IPS-15b (cell line): ENCODE data around the gene SULT1E1.

ENCODE experiments used
- H3K27me3 ChIP-seq: one replicate; pipeline ENCODE4 v1.6.1; 2013; ENCODE audit warnings: low read length; ENCODE audit not compliant: control insufficient read depth, insufficient read depth
- H3K36me3 ChIP-seq: one replicate; pipeline ENCODE4 v1.6.1; 2013; ENCODE audit warnings: low read length; ENCODE audit not compliant: control insufficient read depth, insufficient read depth
- H3K4me1 ChIP-seq: one replicate; pipeline ENCODE4 v1.6.1; 2013; ENCODE audit warnings: mild to moderate bottlenecking, low read length; ENCODE audit not compliant: control insufficient read depth, insufficient read depth
- H3K4me3 ChIP-seq: one replicate; pipeline ENCODE4 v1.5.1; 2013; ENCODE audit warnings: low read depth, low read length
- H3K9ac ChIP-seq: one replicate; pipeline ENCODE4 v1.6.1; 2013; ENCODE audit warnings: low read depth, mild to moderate bottlenecking, low read length
- H3K9me3 ChIP-seq: one replicate; pipeline ENCODE4 v1.6.1; 2013; ENCODE audit warnings: mild to moderate bottlenecking, low read length; ENCODE audit not compliant: control insufficient read depth, insufficient read depth

The SULT1E1 gene, protein sequence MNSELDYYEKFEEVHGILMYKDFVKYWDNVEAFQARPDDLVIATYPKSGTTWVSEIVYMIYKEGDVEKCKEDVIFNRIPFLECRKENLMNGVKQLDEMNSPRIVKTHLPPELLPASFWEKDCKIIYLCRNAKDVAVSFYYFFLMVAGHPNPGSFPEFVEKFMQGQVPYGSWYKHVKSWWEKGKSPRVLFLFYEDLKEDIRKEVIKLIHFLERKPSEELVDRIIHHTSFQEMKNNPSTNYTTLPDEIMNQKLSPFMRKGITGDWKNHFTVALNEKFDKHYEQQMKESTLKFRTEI

GRCh38 chr4:69860052-69860451 lies at the start of gene SULT1E1:
Gene SULT1E1 (minus strand): TSS chr4:69860145. CDS start chr4:69857644, 2,501 bp downstream.
- H3K27me3 ChIP-seq = no peaks in the 10 kb centered on the region
- no peaks in the 10 kb centered on the region for H3K9me3 ChIP-seq
- H3K4me3 ChIP-seq = no peak within 1 kb of the TSS
- H3K4me1 ChIP-seq = no peaks in the 10 kb centered on the region
- no peaks in the 10 kb centered on the region for H3K36me3 ChIP-seq
- no peak within 1 kb of the TSS for H3K9ac ChIP-seq

DNA sequence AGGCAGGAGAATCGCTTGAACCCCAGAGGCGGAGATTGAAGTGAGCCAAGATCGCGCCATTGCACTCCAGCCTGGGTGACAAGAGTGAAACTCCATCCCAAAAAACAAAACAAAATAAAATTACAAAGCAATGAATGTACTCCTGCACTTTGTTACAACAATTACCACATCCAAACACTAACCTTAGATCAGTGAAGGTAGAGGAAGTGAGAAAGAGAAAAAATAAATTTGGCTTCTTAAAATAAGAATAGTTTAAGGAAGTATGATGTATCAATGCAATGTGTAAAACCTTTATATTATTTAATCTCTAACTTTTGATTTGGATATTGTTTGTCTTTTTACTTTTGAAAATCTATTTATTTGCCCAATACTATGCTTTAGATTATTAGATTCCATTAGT lies 49.2 kb upstream of the SULT1E1 start:
- no peaks in the 10 kb centered on the region for H3K4me1 ChIP-seq
- no peak overlapping the region for H3K4me3 ChIP-seq
- H3K36me3 ChIP-seq = no peaks in the 10 kb centered on the region
- no peaks in the 10 kb centered on the region for H3K27me3 ChIP-seq
- no peak overlapping the region for H3K9ac ChIP-seq
- H3K9me3 ChIP-seq = no peaks in the 10 kb centered on the region

DNA sequence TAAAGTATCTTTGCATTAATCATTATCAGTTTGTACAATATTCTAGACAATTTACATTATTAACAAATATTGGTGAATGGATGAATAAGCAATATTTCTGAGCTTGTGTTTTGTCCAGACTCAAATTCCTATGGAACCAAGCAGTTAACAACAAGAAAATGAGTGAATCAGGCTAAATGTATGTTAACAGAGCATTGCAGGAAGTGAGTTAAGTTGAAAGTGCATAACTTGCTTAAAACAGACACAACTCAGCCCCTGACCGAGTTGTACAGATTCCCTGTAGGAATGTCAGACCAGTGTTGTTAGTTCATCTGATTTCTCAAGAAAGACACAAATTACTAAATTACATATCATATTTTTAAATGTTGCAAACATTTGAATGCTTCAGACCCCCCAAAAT lies 47.2 kb upstream of the SULT1E1 start:
- no peak overlapping the region for H3K4me3 ChIP-seq
- H3K27me3 ChIP-seq = no peaks in the 10 kb centered on the region
- no peak overlapping the region for H3K9ac ChIP-seq
- no peaks in the 10 kb centered on the region for H3K4me1 ChIP-seq
- H3K9me3 ChIP-seq = no peaks in the 10 kb centered on the region
- H3K36me3 ChIP-seq = no peaks in the 10 kb centered on the region

DNA sequence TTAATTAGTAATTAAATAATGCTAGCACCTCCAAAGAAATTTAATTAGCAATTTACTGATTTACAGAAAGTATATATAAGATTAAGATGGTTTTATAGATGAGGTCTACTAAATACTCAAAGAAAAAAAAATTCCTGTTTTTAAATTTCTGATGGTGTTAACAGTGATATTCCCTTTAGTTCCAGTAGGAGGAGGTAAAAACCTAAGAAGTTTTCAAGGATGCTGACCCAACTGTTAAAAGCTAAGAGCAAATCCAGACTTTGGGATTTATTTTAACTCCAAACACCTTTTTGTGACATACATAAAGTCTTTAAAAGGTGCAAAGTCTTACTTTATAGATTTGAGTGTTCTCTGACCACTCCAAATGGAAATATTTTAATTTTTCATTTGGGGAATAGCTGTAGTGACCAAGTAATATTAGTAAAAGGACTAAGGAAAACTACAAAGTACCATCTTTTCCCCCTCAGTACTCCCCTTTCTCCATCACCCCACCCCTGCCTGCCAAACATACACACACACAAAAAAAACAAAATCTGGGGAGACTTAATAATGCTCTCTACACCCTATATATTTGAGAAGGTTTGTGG lies 36.7 kb upstream of the SULT1E1 start:
- H3K36me3 ChIP-seq = no peaks in the 10 kb centered on the region
- H3K9me3 ChIP-seq = no peaks in the 10 kb centered on the region
- no peak overlapping the region for H3K9ac ChIP-seq
- H3K27me3 ChIP-seq = no peaks in the 10 kb centered on the region
- H3K4me3 ChIP-seq = no peak overlapping the region
- H3K4me1 ChIP-seq = no peaks in the 10 kb centered on the region

DNA sequence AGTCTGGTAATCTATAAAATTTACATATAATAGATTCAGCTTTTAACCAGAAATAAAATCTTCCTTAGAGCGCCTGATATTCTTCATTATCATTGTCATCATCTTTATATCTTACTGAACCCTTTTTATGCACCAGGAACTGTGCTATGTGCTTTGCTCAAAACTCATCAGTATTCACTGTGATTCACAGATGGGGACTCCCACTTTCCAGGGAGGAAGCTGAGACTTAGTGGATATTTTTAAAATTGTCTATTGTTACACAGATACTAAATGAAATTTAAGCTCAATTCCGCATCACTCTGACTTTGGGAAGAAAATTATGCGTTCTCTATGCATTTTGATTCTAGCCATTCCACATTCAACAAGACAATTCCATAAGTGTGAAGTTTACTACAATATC lies 34.8 kb upstream of the SULT1E1 start:
- no peaks in the 10 kb centered on the region for H3K27me3 ChIP-seq
- no peaks in the 10 kb centered on the region for H3K4me1 ChIP-seq
- H3K9ac ChIP-seq = no peak overlapping the region
- H3K9me3 ChIP-seq = no peaks in the 10 kb centered on the region
- no peaks in the 10 kb centered on the region for H3K36me3 ChIP-seq
- no peak overlapping the region for H3K4me3 ChIP-seq

GRCh38 chr4:69894186-69894585 lies 34.2 kb upstream of the SULT1E1 start:
- H3K36me3 ChIP-seq = no peaks in the 10 kb centered on the region
- no peaks in the 10 kb centered on the region for H3K27me3 ChIP-seq
- no peak overlapping the region for H3K4me3 ChIP-seq
- H3K9ac ChIP-seq = no peak overlapping the region
- no peaks in the 10 kb centered on the region for H3K9me3 ChIP-seq
- H3K4me1 ChIP-seq = no peaks in the 10 kb centered on the region

- Histone ChIP-seq H3K36me3 (no peaks in the 10 kb centered on the region), H3K4me3 (no peak overlapping the region), H3K4me1 (no peaks in the 10 kb centered on the region), H3K27me3 (no peaks in the 10 kb centered on the region), H3K9ac (no peak overlapping the region), H3K9me3 (no peaks in the 10 kb centered on the region)
Measured at GRCh38 chr4:69888336-69888735, 28.4 kb upstream of the SULT1E1 start.

DNA sequence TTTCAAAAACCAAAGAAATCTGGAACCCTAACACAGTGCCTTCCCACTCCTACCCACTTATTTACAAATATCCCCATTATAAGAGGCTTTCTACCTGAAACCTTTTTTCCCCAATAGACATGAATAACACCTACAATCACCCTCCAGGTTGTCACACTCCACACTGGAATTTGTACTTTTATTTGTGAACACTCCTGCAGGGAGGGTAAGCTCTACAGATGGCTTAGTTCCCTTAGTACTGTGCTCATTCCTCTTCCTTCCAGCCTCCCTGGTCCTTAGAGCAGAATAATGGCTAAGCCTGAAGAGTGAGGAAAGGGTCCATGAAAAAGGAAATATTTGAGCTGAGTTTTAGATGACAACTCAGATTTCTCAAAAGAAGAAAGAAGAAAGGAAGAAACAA lies 22.2 kb upstream of the SULT1E1 start:
- Histone ChIP-seq H3K4me1 (no peaks in the 10 kb centered on the region), H3K36me3 (no peaks in the 10 kb centered on the region), H3K9ac (no peak overlapping the region), H3K4me3 (no peak overlapping the region), H3K9me3 (no peaks in the 10 kb centered on the region), H3K27me3 (no peaks in the 10 kb centered on the region)

- Histone ChIP-seq H3K36me3 (no peaks in the 10 kb centered on the region), H3K27me3 (no peaks in the 10 kb centered on the region), H3K4me3 (no peak overlapping the region), H3K4me1 (no peaks in the 10 kb centered on the region), H3K9ac (no peak overlapping the region), H3K9me3 (no peaks in the 10 kb centered on the region)
Measured at GRCh38 chr4:69881173-69881773, 21.3 kb upstream of the SULT1E1 start.

- Histone ChIP-seq H3K27me3 (no peaks in the 10 kb centered on the region), H3K4me3 (no peak overlapping the region), H3K9ac (no peak overlapping the region), H3K36me3 (no peaks in the 10 kb centered on the region), H3K9me3 (no peaks in the 10 kb centered on the region), H3K4me1 (no peaks in the 10 kb centered on the region)
Measured at GRCh38 chr4:69878250-69878649, 18.3 kb upstream of the SULT1E1 start.

GRCh38 chr4:69877453-69877852 lies 17.5 kb upstream of the SULT1E1 start:
- Histone ChIP-seq H3K4me3 (no peak overlapping the region), H3K9ac (no peak overlapping the region), H3K27me3 (no peaks in the 10 kb centered on the region), H3K36me3 (no peaks in the 10 kb centered on the region), H3K4me1 (no peaks in the 10 kb centered on the region), H3K9me3 (no peaks in the 10 kb centered on the region)

- no peaks in the 10 kb centered on the region for H3K36me3 ChIP-seq
- no peak overlapping the region for H3K4me3 ChIP-seq
- no peaks in the 10 kb centered on the region for H3K27me3 ChIP-seq
- no peaks in the 10 kb centered on the region for H3K9me3 ChIP-seq
- no peak overlapping the region for H3K9ac ChIP-seq
- no peaks in the 10 kb centered on the region for H3K4me1 ChIP-seq
Measured at GRCh38 chr4:69876071-69876470, 16.1 kb upstream of the SULT1E1 start.
